IMR-90 (cell line): ENCODE results near the gene SLC18B1. TPM values are rescaled to one million over a fixed set of nuclear protein-coding genes. Genes with fewer than 3 reads are reported as not detected.

Experiments used
- ATAC-seq: fragments of 200-7000 bp; cut with Tn5 transposase; 2 replicates; pipeline ENCODE4 v1.9.1; 2020; ENCODE audit warnings: low read depth, mild to moderate bottlenecking, moderate library complexity
- BruUV-seq: library from RNA; stranded (reverse); fragments of 400-500 nt; replicated peaks from 2 replicates; lab custom pipeline; 2021; lab: Mats Ljungman, UMichigan
- CTCF ChIA-PET: fragments of 300-600 bp; formaldehyde crosslinking; extraction: SDS; loops from one replicate; lab custom pipeline; 2021; ENCODE audit warnings: antibody characterized with exemption; lab: Yijun Ruan, JAX
- POLR2A ChIA-PET: fragments of 300-600 bp; sonication (Branson Sonifier 250); formaldehyde crosslinking; loops from one replicate; lab custom pipeline; 2022; ENCODE audit warnings: antibody characterized with exemption; ENCODE audit not compliant: unreplicated experiment; lab: Charles Lee
- DNase-seq: peaks from one replicate; pipeline ENCODE4 v3.0.0; 2013
- H2AFZ ChIP-seq: replicated peaks from 2 replicates; pipeline ENCODE3; 2013; ENCODE audit warnings: low read length, mild to moderate bottlenecking; ENCODE audit not compliant: poor library complexity
- H2AK5ac ChIP-seq: 2 replicates; pipeline ENCODE4 v1.6.1; 2013; ENCODE audit warnings: low read depth, low read length, inconsistent platforms
- H2AK9ac ChIP-seq: replicated peaks from 2 replicates; pipeline ENCODE3; 2013; ENCODE audit warnings: mild to moderate bottlenecking, low read depth, low read length, moderate library complexity; ENCODE audit not compliant: poor library complexity
- H2BK120ac ChIP-seq: 2 replicates; pipeline ENCODE4 v1.6.1; 2013; ENCODE audit warnings: low read depth, low read length, inconsistent platforms
- H2BK15ac ChIP-seq: 3 replicates; pipeline ENCODE4 v1.6.1; 2013; ENCODE audit warnings: low read depth, low read length, inconsistent platforms
- H2BK20ac ChIP-seq: 2 replicates; pipeline ENCODE4 v1.6.1; 2013; ENCODE audit warnings: low read depth, mild to moderate bottlenecking, inconsistent platforms, low read length, moderate library complexity
- H2BK5ac ChIP-seq: 2 replicates; pipeline ENCODE4 v1.6.1; 2013; ENCODE audit warnings: mild to moderate bottlenecking, low read depth, low read length, inconsistent platforms; ENCODE audit not compliant: poor library complexity, severe bottlenecking
- H3K14ac ChIP-seq: replicated peaks from 2 replicates; pipeline ENCODE4 v1.6.1; 2013; ENCODE audit warnings: low read depth, low read length, inconsistent platforms
- H3K18ac ChIP-seq: 2 replicates; pipeline ENCODE4 v1.6.1; 2013; ENCODE audit warnings: low read depth, low read length, control low read depth
- H3K23ac ChIP-seq: 2 replicates; pipeline ENCODE4 v1.6.1; 2013; ENCODE audit warnings: low read depth, low read length, inconsistent platforms
- H3K27ac ChIP-seq: 2 replicates; pipeline ENCODE4 v1.5.1; 2013; ENCODE audit warnings: mild to moderate bottlenecking, control low read depth, low read length; ENCODE audit not compliant: insufficient read depth
- H3K27me3 ChIP-seq: 2 replicates; pipeline ENCODE4 v1.6.1; 2013; ENCODE audit warnings: low read length; ENCODE audit not compliant: control insufficient read depth, insufficient read depth
- H3K36me3 ChIP-seq: 2 replicates; pipeline ENCODE4 v1.6.1; 2013; ENCODE audit warnings: low read length, mixed read lengths; ENCODE audit not compliant: control insufficient read depth, insufficient read depth
- H3K4ac ChIP-seq: 2 replicates; pipeline ENCODE4 v1.6.1; 2013; ENCODE audit warnings: low read depth, low read length, inconsistent platforms
- H3K4me1 ChIP-seq: 2 replicates; pipeline ENCODE4 v1.6.1; 2013; ENCODE audit warnings: low read length, mixed read lengths; ENCODE audit not compliant: control insufficient read depth, insufficient read depth
- H3K4me2 ChIP-seq: 2 replicates; pipeline ENCODE4 v1.6.1; 2013; ENCODE audit warnings: low read depth, mild to moderate bottlenecking, control low read depth, low read length, moderate library complexity
- H3K4me3 ChIP-seq: 2 replicates; pipeline ENCODE4 v1.5.1; 2013; ENCODE audit warnings: low read depth, mild to moderate bottlenecking, control low read depth, low read length, moderate library complexity; ENCODE audit not compliant: insufficient read depth
- H3K56ac ChIP-seq: 2 replicates; pipeline ENCODE4 v1.6.1; 2013; ENCODE audit warnings: low read length, inconsistent platforms; ENCODE audit not compliant: insufficient read depth; ENCODE audit errors: extremely low read depth
- H3K79me1 ChIP-seq, 2 experiments: 2 replicates each; pipeline ENCODE4 v1.6.1; 2013; ENCODE audit warnings: low read length in 2 of 2, inconsistent platforms in 1 of 2, low read depth in 1 of 2
- H3K9ac ChIP-seq: 2 replicates; pipeline ENCODE4 v1.6.1; 2013; ENCODE audit warnings: low read depth, low read length, control low read depth
- H3K9me1 ChIP-seq: 2 replicates; pipeline ENCODE4 v1.6.1; 2013; ENCODE audit warnings: low read length, inconsistent platforms; ENCODE audit not compliant: insufficient read depth
- H3K9me3 ChIP-seq: 2 replicates; pipeline ENCODE4 v1.6.1; 2013; ENCODE audit warnings: low read length; ENCODE audit not compliant: control insufficient read depth, insufficient read depth
- H4K20me1 ChIP-seq: 2 replicates; pipeline ENCODE4 v1.6.1; 2013; ENCODE audit warnings: low read length, inconsistent platforms; ENCODE audit not compliant: insufficient read depth
- H4K5ac ChIP-seq: 2 replicates; pipeline ENCODE4 v1.6.1; 2013; ENCODE audit warnings: mild to moderate bottlenecking, low read depth, low read length, control low read depth
- H4K8ac ChIP-seq, 2 experiments: 2 replicates each; pipeline ENCODE4 v1.6.1; 2013; ENCODE audit warnings: low read depth in 2 of 2, low read length in 2 of 2, control low read depth in 1 of 2, inconsistent platforms in 1 of 2
- H4K91ac ChIP-seq: 2 replicates; pipeline ENCODE4 v1.6.1; 2013; ENCODE audit warnings: low read depth, low read length, inconsistent platforms; ENCODE audit not compliant: insufficient read depth
- BHLHE40 ChIP-seq: fragments of 150-350 bp; IDR thresholded peaks from 2 replicates; pipeline ENCODE4 v1.6.1; 2016; ENCODE audit warnings: mild to moderate bottlenecking, low read depth, low read length
- CEBPB ChIP-seq: IDR thresholded peaks from 2 replicates; pipeline ENCODE4 v1.6.1; 2012; ENCODE audit warnings: low read depth, low read length, improper control_type of control experiment
- CHD1 ChIP-seq: IDR thresholded peaks from 2 replicates; pipeline ENCODE4 v1.6.1; 2012; ENCODE audit warnings: low read depth, low read length, improper control_type of control experiment
- FOS ChIP-seq: fragments of 150-350 bp; IDR thresholded peaks from 2 replicates; pipeline ENCODE4 v1.6.1; 2016; ENCODE audit warnings: low read depth, low read length
- MAFK ChIP-seq: IDR thresholded peaks from 2 replicates; pipeline ENCODE4 v1.6.1; 2012; ENCODE audit warnings: low read depth, low read length, improper control_type of control experiment
- MAZ ChIP-seq: IDR thresholded peaks from 2 replicates; pipeline ENCODE4 v1.6.1; 2012; ENCODE audit warnings: low read depth, mild to moderate bottlenecking, low read length, improper control_type of control experiment, moderate library complexity, borderline replicate concordance
- MXI1 ChIP-seq: IDR thresholded peaks from 2 replicates; pipeline ENCODE4 v1.6.1; 2012; ENCODE audit warnings: low read depth, mild to moderate bottlenecking, low read length, moderate library complexity, borderline replicate concordance
- NFE2L2 ChIP-seq: fragments of 150-350 bp; IDR thresholded peaks from 2 replicates; pipeline ENCODE4 v1.6.1; 2016; ENCODE audit warnings: low read depth, mild to moderate bottlenecking, low read length
- POLR2A ChIP-seq: IDR thresholded peaks from 2 replicates; pipeline ENCODE4 v1.6.1; 2012; ENCODE audit warnings: mild to moderate bottlenecking, low read depth, low read length
- RAD21 ChIP-seq: IDR thresholded peaks from 2 replicates; pipeline ENCODE4 v1.6.1; 2012; ENCODE audit warnings: low read length, improper control_type of control experiment
- RCOR1 ChIP-seq: IDR thresholded peaks from 2 replicates; pipeline ENCODE4 v1.6.1; 2012; ENCODE audit warnings: mild to moderate bottlenecking, low read length, improper control_type of control experiment; ENCODE audit not compliant: insufficient replicate concordance
- RFX5 ChIP-seq: IDR thresholded peaks from 2 replicates; pipeline ENCODE4 v1.8.0; 2012; ENCODE audit warnings: low read depth, mild to moderate bottlenecking, low read length, moderate library complexity
- SMC3 ChIP-seq: fragments of 150-350 bp; IDR thresholded peaks from 2 replicates; pipeline ENCODE4 v1.6.1; 2016; ENCODE audit warnings: low read depth, mild to moderate bottlenecking, antibody characterized with exemption, low read length, moderate library complexity
- WGBS, 2 experiments: methylation state at CpG; one replicate each; pipeline versions ENCODE4 v1.1.5 to v1.1.7; 2013; ENCODE audit warnings: missing lambda C conversion rate in 2 of 2; ENCODE audit not compliant: insufficient read length in 1 of 2; ENCODE audit errors: extremely low coverage in 2 of 2; 5-methylcytosine and 5-hydroxymethylcytosine counted together
- dilution Hi-C: fragments of 300-500 bp; cut with HindIII; formaldehyde crosslinking; loops from one replicate; pipeline ENCODE4 v1.14.3; 2018; ENCODE audit warnings: low sequenced_read_pairs; ENCODE audit not compliant: unreplicated experiment
- in situ Hi-C: fragments of 300-500 bp; cut with MboI; formaldehyde crosslinking; loops from 3 replicates; pipeline ENCODE4 v1.14.3; 2019; ENCODE audit warnings: low sequenced_read_pairs, inconsistent platforms, mixed read lengths
- intact Hi-C: fragments of 100-400 bp; cut with micrococcal nuclease; formaldehyde crosslinking; loops from 2 replicates; pipeline ENCODE4 v1.10.0; 2022
- polyA plus RNA-seq, 3 experiments: library from polyadenylated mRNA; depleted of rRNA; stranded (reverse); fragments of >200 nt; gene quantifications; 2 replicates each; pipeline ENCODE4 v1.2.3, GENCODE V29; 2012; ENCODE audit warnings: low replicate concordance in 1 of 3
- total RNA-seq: library from RNA; depleted of rRNA; stranded (reverse); fragments of >200 nt; gene quantifications from 2 replicates; pipeline ENCODE4 v1.2.3, GENCODE V29; 2012
- TF ChIP-seq, protein P1 (sequence below): fragments of 150-350 bp; IDR thresholded peaks from 2 replicates; pipeline ENCODE4 v1.6.1; 2016; ENCODE audit warnings: low read depth, mild to moderate bottlenecking, low read length, moderate library complexity, borderline replicate concordance
- TF ChIP-seq, protein P2 (sequence below): fragments of 150-350 bp; IDR thresholded peaks from 2 replicates; pipeline ENCODE4 v1.6.1; 2017; ENCODE audit warnings: mild to moderate bottlenecking, antibody characterized with exemption, low read length, low read depth
- TF ChIP-seq, protein P3 (sequence below): conservative IDR thresholded peaks from 2 replicates; pipeline ENCODE4 v1.5.1; 2012; ENCODE audit warnings: mild to moderate bottlenecking, low read depth, low read length, improper control_type of control experiment

The SLC18B1 gene
- total and polyA plus RNA-seq, 2 of the 4 experiments (the other 2 are of a cell fraction): 2.4 to 2.5 TPM

DNA sequence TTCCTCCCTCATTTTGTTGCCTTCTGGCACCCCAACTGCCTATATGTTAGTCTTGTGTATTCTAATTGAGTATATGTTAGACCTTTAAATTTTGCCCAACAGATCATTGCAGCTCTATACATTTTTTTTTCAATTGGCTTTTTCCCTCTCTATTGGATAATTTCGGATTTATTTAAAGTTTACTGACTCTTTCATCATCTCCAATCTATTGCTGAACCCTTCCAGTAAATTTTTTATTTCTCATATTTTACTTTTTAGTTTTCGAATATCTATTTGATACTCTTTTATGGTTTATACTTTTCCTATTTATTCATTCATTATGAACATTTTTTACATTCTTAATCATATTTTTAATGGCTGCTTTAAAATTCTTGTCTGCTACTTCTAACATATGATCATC is 7.1 kb upstream of the SLC18B1 start:
- Histone ChIP-seq H2AK9ac (no peak overlapping the region), H4K5ac (no peak overlapping the region), H4K8ac (no peak overlapping the region), H3K36me3 (no peaks in the 10 kb centered on the region), H3K79me1 (no peaks in the 10 kb centered on the region), H3K4me1 (no peaks in the 10 kb centered on the region), H2AK5ac (no peak overlapping the region), H3K23ac (no peak overlapping the region), H2AFZ (no peak overlapping the region), H3K56ac (no peak overlapping the region), H3K4me2 (no peak overlapping the region), H3K27ac (no peak overlapping the region), H4K20me1 (no peaks in the 10 kb centered on the region), H3K4me3 (no peak overlapping the region), H3K4ac (no peak overlapping the region), H3K9me1 (no peaks in the 10 kb centered on the region), H2BK20ac (no peak overlapping the region), H2BK15ac (no peak overlapping the region), H4K91ac (no peak overlapping the region), H3K9me3 (peaks cover 5% of the 10 kb centered on the region), H3K9ac (no peak overlapping the region), H3K14ac (no peak overlapping the region), H3K27me3 (peaks cover 11% of the 10 kb centered on the region), H3K18ac (no peak overlapping the region), H2BK5ac (no peak overlapping the region), H2BK120ac (no peak overlapping the region)
- WGBS, 2 experiments: no CpG with 5 or more reads among the region's 2 CpGs
- TF ChIP-seq, protein P1, sequence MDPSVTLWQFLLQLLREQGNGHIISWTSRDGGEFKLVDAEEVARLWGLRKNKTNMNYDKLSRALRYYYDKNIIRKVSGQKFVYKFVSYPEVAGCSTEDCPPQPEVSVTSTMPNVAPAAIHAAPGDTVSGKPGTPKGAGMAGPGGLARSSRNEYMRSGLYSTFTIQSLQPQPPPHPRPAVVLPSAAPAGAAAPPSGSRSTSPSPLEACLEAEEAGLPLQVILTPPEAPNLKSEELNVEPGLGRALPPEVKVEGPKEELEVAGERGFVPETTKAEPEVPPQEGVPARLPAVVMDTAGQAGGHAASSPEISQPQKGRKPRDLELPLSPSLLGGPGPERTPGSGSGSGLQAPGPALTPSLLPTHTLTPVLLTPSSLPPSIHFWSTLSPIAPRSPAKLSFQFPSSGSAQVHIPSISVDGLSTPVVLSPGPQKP: no peak
- no peak for TF ChIP-seq MXI1
- TF ChIP-seq FOS: no peak
- TF ChIP-seq RCOR1: no peak
- TF ChIP-seq, protein P2, sequence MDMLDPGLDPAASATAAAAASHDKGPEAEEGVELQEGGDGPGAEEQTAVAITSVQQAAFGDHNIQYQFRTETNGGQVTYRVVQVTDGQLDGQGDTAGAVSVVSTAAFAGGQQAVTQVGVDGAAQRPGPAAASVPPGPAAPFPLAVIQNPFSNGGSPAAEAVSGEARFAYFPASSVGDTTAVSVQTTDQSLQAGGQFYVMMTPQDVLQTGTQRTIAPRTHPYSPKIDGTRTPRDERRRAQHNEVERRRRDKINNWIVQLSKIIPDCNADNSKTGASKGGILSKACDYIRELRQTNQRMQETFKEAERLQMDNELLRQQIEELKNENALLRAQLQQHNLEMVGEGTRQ: no peak
- TF ChIP-seq CHD1: no peak
- TF ChIP-seq RAD21: no peak
- no peak for TF ChIP-seq MAFK
- TF ChIP-seq CEBPB: no peak
- TF ChIP-seq POLR2A: no peak
- no peak for TF ChIP-seq BHLHE40
- no peak for TF ChIP-seq RFX5
- no peak for TF ChIP-seq SMC3
- no peak for TF ChIP-seq MAZ
- TF ChIP-seq, protein P3, sequence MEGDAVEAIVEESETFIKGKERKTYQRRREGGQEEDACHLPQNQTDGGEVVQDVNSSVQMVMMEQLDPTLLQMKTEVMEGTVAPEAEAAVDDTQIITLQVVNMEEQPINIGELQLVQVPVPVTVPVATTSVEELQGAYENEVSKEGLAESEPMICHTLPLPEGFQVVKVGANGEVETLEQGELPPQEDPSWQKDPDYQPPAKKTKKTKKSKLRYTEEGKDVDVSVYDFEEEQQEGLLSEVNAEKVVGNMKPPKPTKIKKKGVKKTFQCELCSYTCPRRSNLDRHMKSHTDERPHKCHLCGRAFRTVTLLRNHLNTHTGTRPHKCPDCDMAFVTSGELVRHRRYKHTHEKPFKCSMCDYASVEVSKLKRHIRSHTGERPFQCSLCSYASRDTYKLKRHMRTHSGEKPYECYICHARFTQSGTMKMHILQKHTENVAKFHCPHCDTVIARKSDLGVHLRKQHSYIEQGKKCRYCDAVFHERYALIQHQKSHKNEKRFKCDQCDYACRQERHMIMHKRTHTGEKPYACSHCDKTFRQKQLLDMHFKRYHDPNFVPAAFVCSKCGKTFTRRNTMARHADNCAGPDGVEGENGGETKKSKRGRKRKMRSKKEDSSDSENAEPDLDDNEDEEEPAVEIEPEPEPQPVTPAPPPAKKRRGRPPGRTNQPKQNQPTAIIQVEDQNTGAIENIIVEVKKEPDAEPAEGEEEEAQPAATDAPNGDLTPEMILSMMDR: no peak
- no peak for TF ChIP-seq NFE2L2
- ChIA-PET POLR2A (no interaction called here), CTCF (no interaction called here)
- ATAC-seq (no peak), DNase-seq (no peak)
- in situ Hi-C loops (no loop called here), intact Hi-C loops (no loop called here), dilution Hi-C loops (no loop called here)
- no TSS peak for BruUV-seq
